ENCODE measurements around the gene BTN1A1.
A peak's percentile ranks its signal among the peaks of the same experiment; 100 is the strongest.

BTN1A1 gene

DNA sequence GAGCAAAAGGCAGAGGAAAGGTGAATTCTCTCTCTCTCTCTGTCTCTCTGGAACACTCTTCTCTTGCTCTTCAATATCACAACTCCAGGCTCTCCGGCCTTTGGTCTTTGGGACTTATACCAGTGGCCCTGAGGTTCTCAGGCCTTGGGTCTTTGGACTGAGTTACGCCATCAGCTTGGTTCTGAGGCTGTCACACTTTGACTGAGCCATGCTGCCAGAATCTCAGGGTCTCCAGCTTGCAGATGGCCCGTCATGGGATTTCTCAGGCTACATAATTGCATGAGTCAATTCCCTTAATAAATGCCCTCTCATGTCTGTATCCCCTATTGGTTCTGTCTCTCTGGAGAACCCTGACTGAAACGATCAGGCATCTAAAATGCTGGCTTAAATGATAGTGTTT lies 29.5 kb upstream of the BTN1A1 start (continued):
- TF ChIP-seq ZNF184 (tag by site-specific recombination; IDR thresholded peaks at IDR 0.05) (no peak), ZNF707 (tag by site-specific recombination; IDR thresholded peaks at IDR 0.05) (no peak), ZNF221 (tag by site-specific recombination; IDR thresholded peaks at IDR 0.05; ENCODE audit: borderline replicate concordance) (no peak), ZNF248 (tag by site-specific recombination; IDR thresholded peaks at IDR 0.05) (no peak), ZNF146 (tag by site-specific recombination; IDR thresholded peaks at IDR 0.05) (no peak)

- Histone ChIP-seq H3K36me3 (ENCODE audit: control insufficient read depth in 2 of 2, insufficient read depth in 1 of 2, low read length in 2 of 2) (peaks cover 5 to 23% of the 10 kb centered on the region in 2 experiments), H3K4me1 (ENCODE audit: control insufficient read depth, insufficient read depth, low read length) (peaks cover 8% of the 10 kb centered on the region), H3K27ac (ENCODE audit: extremely low read depth, low read depth, low read length) (no peak overlapping the region), H3K4me3 (ENCODE audit: low read depth, low read length) (no peak overlapping the region), H3K9me3 (ENCODE audit: control insufficient read depth, insufficient read depth, low read depth, low read length) (no peaks in the 10 kb centered on the region)
- CTCF ChIA-PET: interaction anchor here (0.6 to 0.7 kb wide), 2 partner anchors 131 to 376 kb away, joined by 3 to 4 read pairs; no protein-coding TSS in a partner anchor
- POLR2A ChIA-PET: interaction anchor here (0.8 to 0.9 kb wide), 2 partner anchors 16 to 78 kb away, joined by 3 read pairs; no protein-coding TSS in a partner anchor
- TF ChIP-seq ZNF280D (tag by site-specific recombination; IDR thresholded peaks at IDR 0.05): peak; percentile 64; the same call in 1 of the 2 replicates
- TF ChIP-seq ZNF549 (tag by site-specific recombination; IDR thresholded peaks at IDR 0.05): no peak
- peak; percentile 61; the same call in 1 of the 2 replicates for TF ChIP-seq ZNF580 (tag by site-specific recombination; IDR thresholded peaks at IDR 0.05)
Measured at GRCh38 chr6:26471970-26472369, 28.1 kb upstream of the BTN1A1 start.

- no peak for TF ChIP-seq EGR2 (tag by site-specific recombination; IDR thresholded peaks at IDR 0.05; ENCODE audit: low read depth)
- peak; percentile 57 for TF ChIP-seq SETDB1 (IDR thresholded peaks at IDR 0.05; ENCODE audit: insufficient read length, low read length)
- Histone ChIP-seq H3K36me3 (ENCODE audit: control insufficient read depth in 2 of 2, insufficient read depth in 1 of 2, low read length in 2 of 2) (peaks cover 0 to 15% of the 10 kb centered on the region in 2 experiments; a peak in 1 of 3 replicates), H3K9me3 (ENCODE audit: control insufficient read depth, insufficient read depth, low read depth, low read length) (no peaks in the 10 kb centered on the region), H3K27ac (ENCODE audit: extremely low read depth, low read depth, low read length) (no peak overlapping the region), H3K4me1 (ENCODE audit: control insufficient read depth, insufficient read depth, low read length) (peaks cover 8% of the 10 kb centered on the region), H3K4me3 (ENCODE audit: low read depth, low read length) (no peak overlapping the region)
- ChIA-PET CTCF (interaction anchor here (0.7 to 0.9 kb wide), 2 partner anchors 131 to 377 kb away, joined by 4 read pairs; no protein-coding TSS in a partner anchor), POLR2A (interaction anchor here (0.8 to 1.9 kb wide), 3 partner anchors 17 to 256 kb away, joined by 3 to 4 read pairs (median 3); a partner anchor contains a TSS)
Measured at GRCh38 chr6:26472549-26473290, 27.4 kb upstream of the BTN1A1 start.

GRCh38 chr6:26473429-26473757 lies 26.7 kb upstream of the BTN1A1 start:
- ChIA-PET POLR2A (interaction anchor here (1.0 to 1.9 kb wide), 6 partner anchors 9 to 257 kb away, joined by 4 to 6 read pairs (median 4); partner anchors contain the start of gene BTN2A1), CTCF (interaction anchor here (0.9 to 1.5 kb wide), 4 partner anchors 9 to 132 kb away, joined by 4 to 8 read pairs (median 6); no protein-coding TSS in a partner anchor)
- Histone ChIP-seq H3K9me3 (ENCODE audit: control insufficient read depth, insufficient read depth, low read depth, low read length) (no peaks in the 10 kb centered on the region), H3K36me3 (ENCODE audit: control insufficient read depth in 2 of 2, insufficient read depth in 1 of 2, low read length in 2 of 2) (peaks cover 0 to 9% of the 10 kb centered on the region in 2 experiments; a peak in 1 of 3 replicates), H3K4me1 (ENCODE audit: control insufficient read depth, insufficient read depth, low read length) (peaks cover 8% of the 10 kb centered on the region), H3K27ac (ENCODE audit: extremely low read depth, low read depth, low read length) (peak overlapping the region; percentile 76; the same call in 1 of the 2 replicates), H3K4me3 (ENCODE audit: low read depth, low read length) (peak overlapping the region; percentile 45)
- TF ChIP-seq IKZF3 (tag by site-specific recombination; IDR thresholded peaks at IDR 0.05): no peak
- TF ChIP-seq, protein P1, sequence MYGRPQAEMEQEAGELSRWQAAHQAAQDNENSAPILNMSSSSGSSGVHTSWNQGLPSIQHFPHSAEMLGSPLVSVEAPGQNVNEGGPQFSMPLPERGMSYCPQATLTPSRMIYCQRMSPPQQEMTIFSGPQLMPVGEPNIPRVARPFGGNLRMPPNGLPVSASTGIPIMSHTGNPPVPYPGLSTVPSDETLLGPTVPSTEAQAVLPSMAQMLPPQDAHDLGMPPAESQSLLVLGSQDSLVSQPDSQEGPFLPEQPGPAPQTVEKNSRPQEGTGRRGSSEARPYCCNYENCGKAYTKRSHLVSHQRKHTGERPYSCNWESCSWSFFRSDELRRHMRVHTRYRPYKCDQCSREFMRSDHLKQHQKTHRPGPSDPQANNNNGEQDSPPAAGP (tag by site-specific recombination; IDR thresholded peaks at IDR 0.05): 0 out of 2 replicates have a peak, but pooled peaks have one; percentile 36
